ENCODE results near the gene CLDN4.

- no peak for TF ChIP-seq ELF4 (IDR thresholded peaks at IDR 0.05)
- no peak for TF ChIP-seq FOXK2 (IDR thresholded peaks at IDR 0.05)
- no peak for TF ChIP-seq SP1 (IDR thresholded peaks at IDR 0.05)
- TF ChIP-seq FOXA1 (IDR thresholded peaks at IDR 0.05): no peak
- TF ChIP-seq CTBP1 (IDR thresholded peaks at IDR 0.05; ENCODE audit: borderline replicate concordance): no peak
- no peak for TF ChIP-seq BHLHE40 (IDR thresholded peaks at IDR 0.05; ENCODE audit: borderline replicate concordance)
- TF ChIP-seq HDGF (IDR thresholded peaks at IDR 0.05; ENCODE audit: borderline replicate concordance): no peak
- TF ChIP-seq ZNF384 (IDR thresholded peaks at IDR 0.05): no peak
- TF ChIP-seq FOXM1 (IDR thresholded peaks at IDR 0.05; ENCODE audit: borderline replicate concordance): no peak
- no peak for TF ChIP-seq TARDBP (IDR thresholded peaks at IDR 0.05)
- no peak for TF ChIP-seq LEF1 (IDR thresholded peaks at IDR 0.05; ENCODE audit: borderline replicate concordance)
Observed at GRCh38 chr7:73809467-73809951, 21.3 kb upstream of the CLDN4 start.
